Activated CD4-positive, alpha-beta T cell treated with anti-CD3 and anti-CD28 coated beads, Interleukin-2, amount 50 U/mL, for 16 hours (primary cell): ENCODE data around the gene STT3B.

ENCODE experiments used
- DNase-seq: peaks from one replicate; pipeline ENCODE4 v3.0.0-alpha.2; 2020

STT3B gene

DNA sequence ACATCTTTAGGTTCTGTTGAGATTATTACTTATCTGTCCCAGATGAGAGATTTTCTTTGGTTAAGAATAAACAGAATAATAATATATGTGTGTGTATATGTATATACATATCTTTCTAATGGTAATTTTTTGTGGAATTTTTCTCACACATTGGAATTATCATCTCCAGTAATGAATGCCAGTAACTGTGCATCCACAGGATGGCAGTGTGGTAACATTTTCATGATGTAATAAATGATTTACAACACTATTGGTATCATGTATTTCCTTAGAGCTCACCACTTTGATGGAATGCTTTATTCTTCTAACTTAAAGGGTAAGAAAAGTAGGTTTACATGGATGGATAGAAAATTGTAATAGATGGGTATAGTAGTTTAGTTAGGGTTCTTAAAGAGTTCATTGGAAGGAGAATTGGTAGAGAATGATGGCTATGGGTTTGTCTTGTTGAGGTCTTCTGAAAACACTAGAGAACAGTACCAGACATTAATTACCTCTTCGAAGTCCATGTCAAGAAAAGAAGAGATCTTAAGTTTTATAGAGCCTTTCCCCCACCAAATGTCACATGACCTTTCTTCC is 78.1 kb downstream of the STT3B start:
- DNase-seq, result no peak

DNA sequence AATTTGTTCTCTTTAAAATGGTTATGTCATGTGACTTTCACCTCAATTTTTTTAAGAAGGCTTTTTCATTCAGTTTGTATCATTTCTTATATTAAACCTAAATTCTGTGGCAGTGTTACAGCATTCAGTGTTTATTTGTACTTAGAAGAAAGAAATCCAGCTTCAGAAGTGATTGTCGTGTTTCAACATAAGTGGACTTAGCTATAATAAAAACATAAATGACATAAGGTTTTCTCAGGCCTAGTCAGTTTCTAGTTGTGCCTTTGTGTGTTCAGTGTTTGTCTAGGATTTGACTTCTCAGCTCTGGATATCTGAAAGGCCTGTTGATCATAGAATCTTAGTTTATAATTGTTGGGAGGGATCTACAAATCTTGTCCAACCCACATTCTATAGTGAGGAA is 80.5 kb downstream of the STT3B start:
- no peak for DNase-seq

DNA sequence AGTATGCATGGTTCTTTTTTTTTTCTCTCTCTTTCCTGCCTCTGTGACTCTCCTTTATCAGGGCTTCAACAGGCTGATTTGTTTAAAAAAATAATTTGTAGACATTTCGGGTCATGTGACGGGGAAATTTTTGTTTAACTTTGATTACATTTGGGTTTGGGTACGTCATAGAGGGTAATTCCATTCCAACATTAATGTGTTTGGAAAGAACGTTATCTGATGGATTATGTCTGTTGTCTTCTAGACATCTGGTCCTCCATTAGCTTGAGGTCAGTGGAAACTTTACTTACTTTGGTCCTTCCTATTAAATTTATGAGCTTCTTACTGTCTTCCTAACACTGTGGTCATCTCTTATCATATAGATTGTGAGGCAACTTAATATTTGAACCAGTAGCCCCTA is 80.9 kb downstream of the STT3B start:
- no peak for DNase-seq

DNA sequence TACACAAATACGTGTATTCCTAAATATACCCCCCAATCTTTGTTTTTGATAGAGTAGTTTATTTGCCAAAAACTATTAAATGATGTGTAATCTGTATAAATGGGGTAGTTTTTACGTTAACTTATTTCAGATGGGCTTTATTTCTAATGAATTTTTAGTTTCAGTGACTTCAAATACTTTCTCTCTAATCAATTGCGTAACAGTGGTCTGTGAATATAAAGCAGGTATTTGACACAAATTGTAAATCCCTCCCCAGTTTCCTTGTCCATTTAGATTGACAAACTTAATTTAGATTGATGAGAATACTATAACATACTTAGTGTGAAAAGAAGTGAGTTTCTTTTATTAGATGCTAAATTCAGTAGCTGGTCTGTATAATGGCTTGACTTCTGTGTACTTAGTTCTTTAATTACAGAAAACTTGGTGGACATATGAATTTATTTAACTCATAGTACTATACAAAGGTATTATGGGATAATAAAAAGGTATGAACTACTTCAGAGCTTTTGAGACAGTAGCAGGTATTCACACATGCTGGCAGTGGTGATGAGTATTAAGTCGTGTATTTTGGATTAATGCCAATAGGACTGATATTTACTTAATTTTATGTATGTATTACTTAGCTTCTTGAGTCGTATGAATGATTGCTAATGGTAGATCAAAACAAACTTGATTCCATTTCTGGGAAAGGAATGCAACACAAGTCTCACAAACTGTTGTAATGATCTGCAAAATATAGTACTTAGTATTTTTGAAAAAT is 81.6 kb downstream of the STT3B start:
- no peak for DNase-seq

DNA sequence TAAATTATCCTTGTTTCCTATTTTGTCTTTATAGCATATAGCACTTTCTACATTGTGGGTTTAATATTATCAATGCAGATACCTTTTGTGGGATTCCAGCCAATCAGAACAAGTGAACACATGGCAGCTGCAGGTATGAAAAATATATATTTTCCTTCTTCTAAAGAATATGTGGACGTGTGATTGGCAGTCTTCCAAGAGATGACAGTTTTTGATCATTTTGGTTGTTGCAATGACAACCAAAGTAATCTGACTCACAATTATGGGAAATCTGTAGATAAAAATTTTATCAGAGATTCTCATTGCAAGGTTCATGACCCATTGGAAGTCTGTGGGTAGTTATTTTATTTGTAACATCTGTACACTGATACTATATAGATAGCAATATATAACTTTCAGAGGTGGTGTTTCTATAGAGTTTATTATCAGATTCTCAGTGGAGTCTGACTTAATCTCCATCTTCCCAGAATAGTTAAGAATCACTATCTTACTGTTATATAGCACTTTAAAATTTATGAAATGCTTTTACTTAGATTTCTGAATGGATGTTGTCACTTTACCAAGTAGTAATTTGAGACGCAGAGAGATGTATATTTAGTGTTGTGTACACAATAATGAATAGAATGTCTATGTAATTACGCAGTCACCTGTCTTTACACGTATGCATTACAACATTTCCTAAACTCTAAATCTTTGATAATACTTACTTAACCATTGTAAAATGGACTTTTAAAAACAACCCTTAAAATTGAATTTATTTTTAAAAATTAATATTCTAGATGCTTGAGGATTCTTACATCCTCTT is 82.5 kb downstream of the STT3B start:
- DNase-seq, result no peak

DNA sequence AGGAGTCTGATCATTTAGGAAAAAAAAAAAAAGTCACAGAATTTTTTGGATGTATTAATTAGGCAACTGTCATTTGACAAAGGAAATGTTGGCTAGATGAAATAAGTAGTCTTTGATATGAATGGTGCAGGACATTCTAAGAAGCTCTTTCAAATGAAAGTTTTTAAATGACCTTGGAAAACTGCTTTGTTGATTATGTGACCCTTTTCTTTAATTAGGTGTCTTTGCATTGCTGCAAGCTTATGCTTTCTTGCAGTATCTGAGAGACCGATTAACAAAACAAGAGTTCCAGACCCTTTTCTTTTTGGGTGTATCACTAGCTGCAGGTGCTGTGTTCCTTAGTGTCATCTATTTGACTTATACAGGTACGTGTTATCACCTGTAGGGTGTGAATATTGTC is 84.0 kb downstream of the STT3B start:
- no peak for DNase-seq

DNA sequence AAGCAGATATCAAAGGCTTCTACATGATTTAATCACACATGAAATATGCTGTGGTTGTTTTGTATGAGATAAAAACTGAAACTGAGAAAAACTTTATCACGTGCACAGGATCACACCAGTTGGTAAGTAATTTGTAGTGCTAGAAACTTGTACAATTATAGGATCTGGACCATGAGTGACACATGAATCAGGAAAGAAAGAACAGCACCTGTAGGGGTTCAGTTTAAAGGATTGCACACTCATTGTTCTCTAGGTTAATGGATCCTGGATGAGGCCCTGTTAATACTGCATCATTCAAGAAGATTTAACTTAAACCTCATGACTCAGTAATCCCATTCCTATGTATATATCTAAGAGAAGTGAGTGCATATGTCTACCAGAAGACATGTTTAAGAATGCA is 87.9 kb downstream of the STT3B start:
- DNase-seq, result peak; percentile 29

DNA sequence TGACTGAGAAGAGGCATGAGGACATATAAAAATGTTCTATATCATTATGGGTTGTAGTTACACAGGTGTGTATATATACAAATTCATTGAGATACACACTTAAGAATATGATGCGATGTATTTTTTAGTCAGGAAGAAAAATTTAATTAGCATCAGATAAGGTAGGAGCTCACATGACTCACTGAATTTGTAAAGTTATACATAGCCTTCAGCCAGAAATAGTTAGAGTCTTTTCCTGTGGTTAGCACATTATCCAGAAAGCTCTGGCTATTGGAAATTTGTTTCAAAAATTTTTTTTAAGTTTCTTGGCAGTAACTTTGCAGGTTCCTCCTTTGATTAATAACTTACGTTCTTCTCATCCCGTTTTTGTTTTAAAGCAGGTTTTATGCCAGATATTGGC is 88.6 kb downstream of the STT3B start:
- no peak for DNase-seq

DNA sequence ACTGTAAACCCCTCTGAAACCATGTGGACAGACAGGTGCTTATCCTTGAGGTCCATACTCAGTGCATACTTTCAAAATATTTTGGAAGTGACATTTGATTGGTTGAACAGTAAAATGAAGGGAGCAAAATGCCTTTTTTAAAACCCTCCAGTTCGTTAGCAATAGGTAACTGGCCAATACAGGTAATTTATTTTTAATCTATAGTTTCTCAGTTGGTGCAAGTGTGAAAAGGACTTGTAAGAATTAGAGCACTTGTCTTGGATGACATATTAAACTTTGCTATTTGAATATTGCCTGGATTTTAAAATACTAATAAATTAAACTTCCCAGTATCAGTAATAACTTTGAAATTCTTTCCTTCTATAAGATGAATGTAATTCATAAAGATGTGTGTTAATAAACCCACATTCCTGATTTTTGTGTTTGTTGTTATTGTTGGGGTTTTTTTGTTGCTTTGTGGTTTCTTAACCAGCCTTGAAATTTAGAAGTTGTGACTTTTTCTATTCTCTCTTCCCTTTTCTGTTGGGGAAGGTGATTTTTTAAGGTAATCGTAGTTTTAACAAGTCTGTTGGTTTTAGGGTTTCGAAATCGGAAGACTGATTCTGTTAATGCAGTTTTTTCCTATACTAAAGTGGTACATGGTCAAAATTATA is 90.0 kb downstream of the STT3B start:
- DNase-seq, result no peak

DNA sequence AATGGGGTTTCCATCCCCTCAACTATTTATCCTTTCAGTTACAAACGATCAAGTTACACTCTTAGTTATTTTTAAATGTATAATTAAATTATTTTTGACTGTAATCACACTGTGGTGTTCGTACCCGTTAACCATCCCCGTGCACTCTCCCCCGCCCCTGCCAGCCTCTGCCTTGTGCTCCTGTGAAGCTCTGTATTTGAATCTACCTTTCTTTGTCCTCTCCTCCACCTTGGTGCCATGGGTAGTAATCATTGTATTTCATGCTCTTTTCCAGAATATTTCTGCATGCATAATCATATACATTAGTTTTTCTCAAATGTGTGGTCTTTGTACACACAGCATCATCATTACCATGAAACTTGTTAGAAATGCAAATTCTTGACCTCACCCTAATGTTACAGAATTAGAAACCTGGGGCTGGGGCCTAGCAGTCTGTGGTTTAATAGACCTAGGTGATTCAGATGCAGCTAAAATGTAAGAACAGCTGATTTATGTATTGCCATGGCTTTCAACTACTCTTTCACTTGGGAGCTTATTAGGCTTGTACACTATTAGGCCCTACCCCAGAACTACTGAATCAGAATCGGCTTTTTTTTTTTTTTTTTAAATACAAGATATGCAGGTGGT is 91.5 kb downstream of the STT3B start:
- DNase-seq, result no peak

DNA sequence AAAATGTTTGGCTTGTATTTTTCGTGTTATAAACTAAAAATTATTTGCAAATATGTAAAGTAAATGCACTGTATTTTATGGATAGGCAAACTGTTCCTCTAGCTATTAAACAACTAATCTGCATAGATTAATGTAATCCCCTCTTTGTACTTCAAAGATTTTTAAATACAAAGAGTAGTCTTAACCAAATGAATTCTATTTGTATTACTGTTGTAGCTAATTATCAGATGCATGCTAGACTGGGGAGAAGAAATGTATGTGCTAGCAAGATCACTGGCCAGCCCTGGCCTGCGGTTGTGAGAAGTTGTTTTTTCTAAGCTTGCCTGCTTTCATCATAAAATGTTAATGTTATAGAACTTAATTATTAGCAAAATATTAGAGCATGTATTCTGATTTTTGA is 92.6 kb downstream of the STT3B start:
- no peak for DNase-seq

DNA sequence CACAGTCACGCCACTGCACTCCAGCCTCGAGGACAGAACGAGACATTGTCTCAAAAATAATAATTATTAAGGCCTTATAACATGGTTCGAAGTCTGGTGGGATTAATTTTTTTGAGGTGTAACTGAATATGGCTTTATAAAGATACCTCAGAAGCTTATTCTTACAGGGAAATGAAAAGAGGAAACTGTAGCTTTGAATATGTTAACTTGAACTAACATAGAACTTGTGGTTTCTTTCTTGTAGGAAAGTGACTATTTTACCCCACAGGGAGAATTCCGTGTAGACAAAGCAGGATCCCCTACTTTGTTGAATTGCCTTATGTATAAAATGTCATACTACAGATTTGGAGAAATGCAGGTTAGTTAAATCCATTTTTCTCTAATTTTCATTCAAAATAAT is 96.3 kb downstream of the STT3B start:
- no peak for DNase-seq

DNA sequence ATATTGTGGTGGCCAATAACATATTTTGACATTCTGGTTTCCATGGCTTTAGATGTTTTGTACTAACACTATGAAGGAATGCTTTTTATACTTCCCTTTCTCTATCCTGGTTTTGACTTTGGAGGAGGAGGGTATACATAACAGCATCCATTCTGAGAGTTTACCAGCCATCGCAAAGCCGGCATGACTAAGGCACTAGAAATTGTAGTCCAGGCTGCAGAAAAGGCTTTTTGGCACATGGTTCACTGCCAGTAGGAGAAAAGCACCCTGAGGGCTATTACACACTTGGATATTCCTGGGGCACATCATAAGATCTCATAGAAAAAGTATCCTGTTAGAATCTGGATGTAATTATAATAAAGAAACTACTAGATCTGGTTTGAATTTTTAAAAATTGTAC is 101.8 kb downstream of the STT3B start:
- DNase-seq, result no peak

DNA sequence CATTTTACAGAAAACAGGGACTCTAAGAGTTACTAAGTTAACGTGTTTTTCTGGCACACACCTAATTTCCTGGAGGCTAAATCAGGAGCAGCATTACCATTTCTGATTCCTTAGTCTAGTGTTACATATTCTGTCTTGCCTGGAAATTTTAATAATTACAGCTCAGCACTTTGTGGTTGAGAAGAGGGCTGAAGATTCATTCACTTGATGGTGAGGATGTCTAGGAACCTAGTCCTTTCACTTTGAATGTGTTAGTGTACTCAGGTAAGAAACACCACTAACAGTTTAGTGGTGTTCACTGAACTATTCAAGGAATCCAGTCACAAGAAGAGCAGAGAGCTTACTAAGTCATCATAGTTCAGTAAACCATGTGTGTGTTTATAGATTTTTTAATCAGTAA is 102.8 kb downstream of the STT3B start:
- peak; percentile 64 for DNase-seq

DNA sequence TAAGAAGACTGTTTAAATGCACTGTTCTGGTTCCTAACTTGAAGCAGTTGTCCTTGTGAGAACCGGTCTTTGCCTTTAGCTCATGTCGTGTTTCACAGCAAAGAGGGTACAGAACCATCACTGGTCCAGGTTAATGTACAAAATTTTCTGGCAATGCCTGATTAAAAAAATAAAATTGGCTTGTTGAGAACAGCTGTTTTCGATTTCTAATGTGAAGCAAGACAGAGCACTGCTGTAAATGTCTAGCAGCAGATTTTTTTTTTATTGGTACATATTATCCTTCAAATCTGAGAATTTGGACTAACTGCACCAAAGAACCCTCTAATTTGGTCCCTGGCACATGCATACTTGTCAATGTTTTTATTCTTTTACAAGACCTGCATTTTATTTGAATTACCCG is 103.3 kb downstream of the STT3B start:
- DNase-seq, result no peak

DNA sequence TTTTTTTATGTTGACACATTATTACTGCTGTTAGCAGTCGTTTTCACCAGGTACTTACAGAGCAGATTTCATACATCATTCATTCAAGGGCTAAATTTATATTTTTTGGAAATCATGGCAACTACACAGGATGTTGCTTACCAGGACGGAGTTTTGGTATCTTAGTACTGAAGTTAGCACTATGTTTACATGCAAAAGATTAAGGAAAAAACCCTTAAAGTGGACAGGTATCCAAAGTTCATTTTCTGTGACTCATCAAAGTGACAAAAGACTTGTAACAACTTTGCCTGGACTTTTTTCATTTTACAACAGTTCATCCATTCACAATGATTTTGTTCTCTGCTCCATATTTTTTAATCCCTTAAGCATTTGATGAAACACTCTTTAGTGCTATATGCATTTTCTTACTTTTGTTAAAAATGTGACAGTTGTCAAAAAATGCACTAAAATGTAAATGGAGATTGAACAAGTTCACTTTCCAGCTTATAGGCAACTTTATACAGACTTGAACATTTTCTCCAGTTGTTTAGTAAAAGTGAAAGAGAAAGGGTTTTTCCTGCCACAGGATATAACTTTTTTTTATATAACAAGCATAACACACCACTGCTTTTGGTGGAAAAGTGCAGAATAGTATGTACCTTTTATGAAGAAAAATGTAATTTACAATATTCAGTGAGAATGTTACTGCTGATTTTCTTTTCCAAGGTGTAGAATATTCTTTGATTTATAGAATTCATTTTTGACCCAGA is 104.1 kb downstream of the STT3B start:
- peak; percentile 45 for DNase-seq

DNA sequence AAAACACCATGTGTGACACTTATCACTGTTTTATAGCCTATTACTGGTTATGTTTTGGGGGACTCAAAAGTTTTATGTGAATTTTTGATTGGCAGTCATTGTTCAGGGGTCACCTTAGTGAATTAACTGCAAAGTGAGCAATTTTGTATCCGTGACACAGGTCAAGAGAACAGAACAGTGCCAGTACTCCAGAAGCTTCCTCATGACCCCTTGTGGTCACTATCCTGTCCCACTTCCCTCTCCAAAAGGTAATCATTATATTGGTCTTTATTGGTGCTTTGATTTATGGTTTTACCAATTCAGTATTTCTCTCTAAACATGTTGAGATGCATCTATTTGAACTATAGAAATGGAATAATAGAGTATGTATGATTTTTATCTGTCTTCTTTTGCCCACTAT is 107.1 kb downstream of the STT3B start:
- no peak for DNase-seq

DNA sequence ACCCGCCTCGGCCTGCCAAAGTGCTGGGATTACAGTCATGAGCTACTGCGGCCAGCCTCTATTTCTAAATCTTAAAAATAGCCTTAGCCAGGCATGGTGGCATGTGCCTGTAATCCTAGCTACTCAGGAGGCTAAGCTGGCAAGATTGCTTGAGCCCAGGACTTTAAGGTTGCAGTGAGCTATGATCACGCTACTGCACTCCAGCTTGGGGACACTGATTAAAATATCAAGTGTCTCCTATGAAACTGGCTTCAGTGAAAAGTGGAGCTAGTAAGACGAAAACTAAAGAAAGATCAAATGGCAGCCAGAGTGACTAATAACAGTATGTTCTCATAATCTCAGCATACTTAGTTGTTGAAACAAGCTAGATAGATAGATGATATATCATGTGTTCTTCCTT is 112.5 kb downstream of the STT3B start:
- no peak for DNase-seq

DNA sequence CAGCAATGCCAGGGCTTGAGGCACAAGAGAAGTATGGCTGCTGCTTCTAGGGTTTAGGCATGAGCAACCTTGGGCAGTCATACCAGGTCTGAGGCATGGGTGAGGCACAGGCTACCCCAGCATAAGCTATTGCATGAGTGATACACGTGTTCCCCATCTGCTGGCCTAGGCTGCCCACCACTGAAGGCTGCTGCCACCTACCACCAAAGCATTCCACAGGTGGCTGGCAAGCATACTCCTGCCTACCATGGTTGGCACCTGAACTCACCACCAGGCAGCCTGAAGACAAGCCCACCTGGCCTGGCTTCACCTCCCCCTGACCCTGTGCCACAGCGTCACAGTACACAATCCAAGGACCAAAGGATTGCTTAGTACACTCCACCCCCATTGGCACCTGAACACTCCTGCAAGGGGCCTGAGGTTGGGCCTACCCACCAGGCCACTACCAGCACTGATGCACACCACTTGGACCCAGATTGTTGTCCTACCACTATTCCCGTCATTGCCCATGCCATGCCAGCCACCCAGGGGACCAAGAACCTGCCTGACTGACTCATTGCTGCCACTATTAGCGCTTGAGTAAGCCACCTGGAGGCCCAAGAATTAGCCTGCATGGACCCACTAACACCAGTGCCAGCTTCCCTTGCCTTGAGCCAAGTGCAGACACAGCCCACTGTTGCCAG is 115.7 kb downstream of the STT3B start:
- no peak for DNase-seq

DNA sequence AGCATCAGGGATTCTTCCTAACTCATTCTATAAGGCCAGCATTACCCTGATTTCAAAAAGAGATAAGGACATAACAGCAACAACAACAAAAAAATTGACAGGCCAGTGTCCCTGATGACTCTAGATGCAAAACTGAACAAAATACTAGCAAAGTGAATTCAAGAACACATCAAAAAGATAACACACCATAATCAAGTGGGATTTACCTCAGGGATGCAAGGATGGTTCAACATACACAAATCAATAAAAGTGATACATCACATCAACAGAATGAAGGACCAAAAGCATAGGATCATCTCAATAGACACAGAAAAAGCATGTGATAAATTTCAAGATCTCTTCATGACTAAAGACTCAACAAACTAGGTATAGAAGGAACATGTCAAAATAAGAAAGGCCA is 119.6 kb downstream of the STT3B start:
- no peak for DNase-seq

DNA sequence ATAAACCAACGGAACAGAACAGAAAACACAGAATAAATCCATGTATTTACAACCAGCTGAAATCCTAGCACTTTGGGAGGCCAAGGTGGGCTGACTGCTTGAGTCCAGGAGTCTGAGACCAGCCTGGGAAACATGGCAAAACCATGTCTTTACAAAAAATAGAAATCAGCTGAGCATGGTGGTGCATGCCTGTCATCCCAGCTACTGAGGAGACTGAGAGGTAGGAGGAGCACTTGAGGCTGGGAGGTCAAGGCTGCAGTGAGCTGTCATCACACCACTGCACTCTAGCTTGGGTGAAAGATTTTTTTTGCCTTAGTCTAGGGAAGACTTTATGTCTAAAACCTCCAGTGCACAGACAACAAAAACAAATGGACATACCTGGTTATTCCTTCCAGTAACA is 120.7 kb downstream of the STT3B start:
- DNase-seq, result no peak

DNA sequence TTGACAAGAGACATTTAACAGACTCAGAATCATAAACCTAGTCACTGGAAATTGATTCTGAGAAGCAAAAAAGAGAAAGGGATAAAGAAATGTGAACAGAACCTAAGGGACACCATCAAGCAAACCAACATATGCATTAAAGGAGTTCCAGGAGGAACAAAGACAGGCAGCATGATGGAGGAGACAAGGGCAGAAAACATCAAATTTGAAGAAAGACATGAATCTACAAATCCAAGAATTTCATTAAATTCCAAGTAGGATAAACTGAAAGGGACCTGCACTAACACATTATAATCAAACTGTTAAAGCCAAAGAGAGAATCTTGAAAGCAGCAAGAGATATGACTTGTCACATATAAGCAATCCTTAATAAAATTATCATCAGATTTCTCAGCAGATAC is 122.3 kb downstream of the STT3B start:
- no peak for DNase-seq
